ENCODE results near the gene ATAD2B.

DNA sequence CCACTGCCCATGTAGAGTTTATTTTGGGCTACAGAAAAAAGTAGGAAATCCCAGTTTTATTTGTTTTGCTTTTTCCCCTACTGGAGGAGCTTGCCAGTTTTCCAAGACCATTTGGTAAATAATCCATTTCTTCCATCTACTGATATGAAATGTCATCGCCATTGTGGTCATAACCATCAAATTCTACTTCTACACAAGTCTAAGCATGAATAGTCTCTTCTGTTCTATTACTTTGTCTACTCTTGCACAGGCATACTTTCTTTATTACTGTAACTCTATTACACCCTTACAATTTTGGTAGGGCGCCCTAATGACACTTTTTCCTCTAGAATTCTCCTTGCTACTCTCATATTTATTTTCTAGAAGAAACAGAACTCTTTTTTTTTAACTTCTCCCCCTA lies 120.7 kb downstream of the ATAD2B start:
- TF ChIP-seq, protein P1, sequence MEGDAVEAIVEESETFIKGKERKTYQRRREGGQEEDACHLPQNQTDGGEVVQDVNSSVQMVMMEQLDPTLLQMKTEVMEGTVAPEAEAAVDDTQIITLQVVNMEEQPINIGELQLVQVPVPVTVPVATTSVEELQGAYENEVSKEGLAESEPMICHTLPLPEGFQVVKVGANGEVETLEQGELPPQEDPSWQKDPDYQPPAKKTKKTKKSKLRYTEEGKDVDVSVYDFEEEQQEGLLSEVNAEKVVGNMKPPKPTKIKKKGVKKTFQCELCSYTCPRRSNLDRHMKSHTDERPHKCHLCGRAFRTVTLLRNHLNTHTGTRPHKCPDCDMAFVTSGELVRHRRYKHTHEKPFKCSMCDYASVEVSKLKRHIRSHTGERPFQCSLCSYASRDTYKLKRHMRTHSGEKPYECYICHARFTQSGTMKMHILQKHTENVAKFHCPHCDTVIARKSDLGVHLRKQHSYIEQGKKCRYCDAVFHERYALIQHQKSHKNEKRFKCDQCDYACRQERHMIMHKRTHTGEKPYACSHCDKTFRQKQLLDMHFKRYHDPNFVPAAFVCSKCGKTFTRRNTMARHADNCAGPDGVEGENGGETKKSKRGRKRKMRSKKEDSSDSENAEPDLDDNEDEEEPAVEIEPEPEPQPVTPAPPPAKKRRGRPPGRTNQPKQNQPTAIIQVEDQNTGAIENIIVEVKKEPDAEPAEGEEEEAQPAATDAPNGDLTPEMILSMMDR (IDR thresholded peaks at IDR 0.05; ENCODE audit: low read depth, low read length, missing input control), result no peak
- no peak for TF ChIP-seq SP1 (IDR thresholded peaks at IDR 0.05)
- TF ChIP-seq, protein P2, sequence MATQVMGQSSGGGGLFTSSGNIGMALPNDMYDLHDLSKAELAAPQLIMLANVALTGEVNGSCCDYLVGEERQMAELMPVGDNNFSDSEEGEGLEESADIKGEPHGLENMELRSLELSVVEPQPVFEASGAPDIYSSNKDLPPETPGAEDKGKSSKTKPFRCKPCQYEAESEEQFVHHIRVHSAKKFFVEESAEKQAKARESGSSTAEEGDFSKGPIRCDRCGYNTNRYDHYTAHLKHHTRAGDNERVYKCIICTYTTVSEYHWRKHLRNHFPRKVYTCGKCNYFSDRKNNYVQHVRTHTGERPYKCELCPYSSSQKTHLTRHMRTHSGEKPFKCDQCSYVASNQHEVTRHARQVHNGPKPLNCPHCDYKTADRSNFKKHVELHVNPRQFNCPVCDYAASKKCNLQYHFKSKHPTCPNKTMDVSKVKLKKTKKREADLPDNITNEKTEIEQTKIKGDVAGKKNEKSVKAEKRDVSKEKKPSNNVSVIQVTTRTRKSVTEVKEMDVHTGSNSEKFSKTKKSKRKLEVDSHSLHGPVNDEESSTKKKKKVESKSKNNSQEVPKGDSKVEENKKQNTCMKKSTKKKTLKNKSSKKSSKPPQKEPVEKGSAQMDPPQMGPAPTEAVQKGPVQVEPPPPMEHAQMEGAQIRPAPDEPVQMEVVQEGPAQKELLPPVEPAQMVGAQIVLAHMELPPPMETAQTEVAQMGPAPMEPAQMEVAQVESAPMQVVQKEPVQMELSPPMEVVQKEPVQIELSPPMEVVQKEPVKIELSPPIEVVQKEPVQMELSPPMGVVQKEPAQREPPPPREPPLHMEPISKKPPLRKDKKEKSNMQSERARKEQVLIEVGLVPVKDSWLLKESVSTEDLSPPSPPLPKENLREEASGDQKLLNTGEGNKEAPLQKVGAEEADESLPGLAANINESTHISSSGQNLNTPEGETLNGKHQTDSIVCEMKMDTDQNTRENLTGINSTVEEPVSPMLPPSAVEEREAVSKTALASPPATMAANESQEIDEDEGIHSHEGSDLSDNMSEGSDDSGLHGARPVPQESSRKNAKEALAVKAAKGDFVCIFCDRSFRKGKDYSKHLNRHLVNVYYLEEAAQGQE (IDR thresholded peaks at IDR 0.05), result no peak
- TF ChIP-seq YY1 (IDR thresholded peaks at IDR 0.05), result no peak
- no peak for TF ChIP-seq TAF1 (conservative IDR thresholded peaks at IDR 0.05)
- TF ChIP-seq, protein P3, sequence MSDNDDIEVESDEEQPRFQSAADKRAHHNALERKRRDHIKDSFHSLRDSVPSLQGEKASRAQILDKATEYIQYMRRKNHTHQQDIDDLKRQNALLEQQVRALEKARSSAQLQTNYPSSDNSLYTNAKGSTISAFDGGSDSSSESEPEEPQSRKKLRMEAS (IDR thresholded peaks at IDR 0.05), result no peak
- TF ChIP-seq RAD21 (IDR thresholded peaks at IDR 0.05), result no peak
- TF ChIP-seq JUND (IDR thresholded peaks at IDR 0.05), result no peak
- no peak for TF ChIP-seq FOXA1 (IDR thresholded peaks at IDR 0.05)
